AG09319 (cell line): ENCODE measurements around the gene GSTCD.

Experiments used
- DNase-seq: peaks from one replicate; pipeline ENCODE4 v3.0.0-alpha.2; 2010; ENCODE audit warnings: low read depth; ENCODE audit errors: extremely low read depth
- CTCF ChIP-seq: IDR thresholded peaks from 2 replicates; pipeline ENCODE4 v1.5.1; 2011; ENCODE audit warnings: low read depth, mild to moderate bottlenecking, inconsistent platforms, low read length, moderate library complexity

GSTCD gene

GRCh38 chr4:105895583-105896460, 187.2 kb downstream of the GSTCD start:
- TF ChIP-seq CTCF: no peak
- DNase-seq: no peak

- DNase-seq: no peak
- no peak for TF ChIP-seq CTCF
These were observed 187.9 kb downstream of the GSTCD start for GRCh38 chr4:105896461-105896942.
